SH-SY5Y (cell line): Measurements from ENCODE around the gene COX17.

Experiments used
- GATA2 ChIP-seq: IDR thresholded peaks from 2 replicates; pipeline ENCODE4 v1.6.1; 2011; ENCODE audit warnings: mild to moderate bottlenecking, low read depth, low read length
- GATA3 ChIP-seq: IDR thresholded peaks from 2 replicates; pipeline ENCODE4 v1.6.1; 2011; ENCODE audit warnings: low read depth, mild to moderate bottlenecking, low read length, moderate library complexity

GRCh38 chr3:119700269-119700919 lies 23.2 kb upstream of the COX17 start:
- TF ChIP-seq GATA3: no peak
- TF ChIP-seq GATA2: no peak
